Renal cortical epithelial cell (primary cell): ENCODE data around the gene MAP2K4. TPM values are rescaled to one million over a fixed set of nuclear protein-coding genes. Genes with fewer than 3 reads are reported as not detected.

Experiments used
- DNase-seq: peaks from one replicate; pipeline ENCODE4 v3.0.0-alpha.2; 2011; ENCODE audit warnings: low read depth
- total RNA-seq: library from RNA; depleted of rRNA; stranded (reverse); fragments of >200 nt; gene quantifications from 2 replicates; pipeline ENCODE4 v1.2.3, GENCODE V29; 2014

The MAP2K4 gene
- total RNA-seq, 1 donor from 2014 or later = 46.7 TPM

DNA sequence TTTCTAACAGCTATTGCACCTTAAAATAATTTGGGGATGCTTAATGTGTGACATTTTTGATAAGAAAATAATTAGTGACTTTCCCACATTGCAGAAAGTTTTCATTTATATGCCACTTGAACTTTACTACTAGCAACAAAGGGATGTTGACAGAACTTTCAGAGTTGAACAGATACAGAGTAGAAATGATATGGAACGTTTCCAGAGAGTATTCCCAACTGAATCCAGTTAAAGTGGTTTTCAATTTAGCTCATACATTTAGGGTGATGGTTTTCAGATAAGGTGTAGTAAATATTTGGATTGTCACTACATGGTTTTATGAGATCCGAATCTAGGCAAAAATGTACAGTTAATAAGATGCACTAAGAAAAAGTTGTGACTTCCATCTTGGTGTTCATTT is 17.3 kb downstream of the MAP2K4 start:
- DNase-seq = no peak

GRCh38 chr17:12040478-12040877 is 19.8 kb downstream of the MAP2K4 start:
- DNase-seq = peak; percentile 38

GRCh38 chr17:12041312-12041711 is 20.6 kb downstream of the MAP2K4 start:
- peak; percentile 74 for DNase-seq

GRCh38 chr17:12043702-12044101 is 23.0 kb downstream of the MAP2K4 start:
- no peak for DNase-seq

DNA sequence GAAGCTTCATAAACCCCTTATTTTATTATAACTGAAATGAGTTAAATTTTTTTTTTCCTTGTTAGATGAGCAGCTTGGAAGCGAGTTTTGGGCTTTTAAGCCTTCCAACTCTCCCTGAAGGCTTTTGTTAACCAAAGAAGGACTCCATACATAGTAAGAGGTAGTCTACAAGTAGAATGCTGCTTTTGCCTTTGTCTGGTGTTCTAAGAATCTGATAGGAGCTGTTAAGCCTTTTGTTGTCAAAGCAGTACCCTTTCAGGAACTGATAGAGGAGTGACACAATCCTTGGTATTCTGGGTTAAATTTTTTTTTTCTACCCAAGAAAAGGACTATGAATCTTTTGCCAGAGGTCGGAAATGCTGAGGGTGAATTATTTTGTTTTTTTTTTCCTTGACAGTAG is 26.1 kb downstream of the MAP2K4 start:
- no peak for DNase-seq

DNA sequence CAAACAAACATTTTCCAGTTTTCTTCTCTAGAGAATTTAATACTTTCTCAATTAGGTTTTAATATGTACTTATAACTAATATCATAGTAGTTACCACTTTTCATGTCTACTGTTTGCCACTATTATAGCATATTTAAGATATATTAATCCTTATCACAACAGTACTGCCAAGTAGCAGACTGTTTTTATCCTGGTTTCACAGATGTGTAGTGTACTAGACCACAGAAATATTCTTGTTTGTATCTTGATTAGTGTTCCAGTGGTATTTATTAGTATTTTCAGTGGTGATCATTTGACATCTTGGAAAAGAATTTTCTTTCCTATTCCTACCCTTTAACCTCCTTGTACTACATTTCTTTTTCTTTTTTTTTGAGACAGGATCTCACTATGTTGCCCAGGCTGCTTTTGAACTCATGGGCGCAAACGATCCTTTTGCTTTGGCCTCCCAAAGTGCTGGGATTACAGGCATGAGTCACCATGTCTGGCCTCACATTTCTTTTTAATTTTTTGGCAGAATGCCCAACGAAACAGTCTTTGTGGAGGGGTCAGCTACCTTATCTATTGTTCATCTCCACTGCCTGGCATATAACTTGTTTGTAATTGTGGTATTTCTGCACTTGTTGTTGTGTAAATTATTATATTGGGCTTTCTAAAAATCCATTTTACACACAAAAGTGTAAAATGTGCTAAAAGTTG is 27.2 kb downstream of the MAP2K4 start:
- no peak for DNase-seq

- no peak for DNase-seq
These were observed 28.3 kb downstream of the MAP2K4 start for GRCh38 chr17:12048843-12049473.

DNA sequence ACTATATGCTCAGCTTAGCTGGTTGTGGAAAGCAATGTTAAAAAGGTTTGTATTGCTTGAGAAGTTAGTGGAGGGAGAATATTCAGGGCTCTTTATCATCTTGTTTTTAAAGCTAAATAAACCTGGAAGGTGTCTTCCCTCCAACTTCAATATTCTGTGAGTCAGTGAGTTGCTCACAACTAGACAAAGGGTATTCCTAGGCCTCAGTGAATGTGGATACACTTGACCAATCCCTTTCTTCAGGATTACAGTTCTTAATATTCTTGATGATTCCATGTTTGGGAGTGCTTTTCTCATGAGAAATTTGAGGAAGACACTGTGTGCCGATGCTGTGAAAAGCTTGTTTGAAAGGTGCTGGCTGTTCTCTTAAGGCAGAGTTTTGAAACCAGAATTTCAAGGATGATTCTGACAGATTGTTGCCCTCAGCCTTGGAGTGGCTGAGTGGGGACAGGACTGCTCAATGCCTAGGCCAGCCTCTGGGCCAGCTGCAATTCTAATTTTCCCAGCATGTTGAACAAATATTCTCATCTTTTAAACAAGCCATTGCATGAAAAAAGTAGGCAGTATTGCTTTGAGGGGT is 30.1 kb downstream of the MAP2K4 start:
- DNase-seq = peak; percentile 71

DNA sequence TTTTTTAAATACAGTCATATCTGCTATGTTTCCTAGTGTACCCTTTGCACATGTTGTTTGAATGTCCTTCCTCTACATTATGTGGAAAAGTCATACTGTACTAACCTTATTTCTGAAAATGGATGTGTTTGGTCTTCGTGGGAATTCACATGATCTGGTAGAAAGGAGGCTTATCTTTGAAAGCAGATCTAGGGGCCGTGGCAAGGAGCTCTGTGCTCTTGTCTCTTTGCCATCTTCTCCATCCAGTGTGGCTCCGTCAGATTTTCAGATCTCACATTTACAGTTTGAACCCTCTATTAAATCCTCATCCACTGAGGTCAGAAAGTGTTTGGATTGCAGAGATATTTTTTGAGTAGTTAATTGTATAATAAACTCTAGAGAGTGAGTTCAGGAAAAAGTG is 32.9 kb downstream of the MAP2K4 start:
- DNase-seq = no peak

- no peak for DNase-seq
These were observed 35.2 kb downstream of the MAP2K4 start for GRCh38 chr17:12055889-12056288.

- no peak for DNase-seq
These were observed 36.8 kb downstream of the MAP2K4 start for GRCh38 chr17:12057520-12057919.

- no peak for DNase-seq
These were observed 37.9 kb downstream of the MAP2K4 start for GRCh38 chr17:12058535-12058934.

GRCh38 chr17:12062249-12062648 is 41.6 kb downstream of the MAP2K4 start:
- no peak for DNase-seq

- DNase-seq = no peak
These were observed 43.7 kb downstream of the MAP2K4 start for GRCh38 chr17:12064395-12064794.

DNA sequence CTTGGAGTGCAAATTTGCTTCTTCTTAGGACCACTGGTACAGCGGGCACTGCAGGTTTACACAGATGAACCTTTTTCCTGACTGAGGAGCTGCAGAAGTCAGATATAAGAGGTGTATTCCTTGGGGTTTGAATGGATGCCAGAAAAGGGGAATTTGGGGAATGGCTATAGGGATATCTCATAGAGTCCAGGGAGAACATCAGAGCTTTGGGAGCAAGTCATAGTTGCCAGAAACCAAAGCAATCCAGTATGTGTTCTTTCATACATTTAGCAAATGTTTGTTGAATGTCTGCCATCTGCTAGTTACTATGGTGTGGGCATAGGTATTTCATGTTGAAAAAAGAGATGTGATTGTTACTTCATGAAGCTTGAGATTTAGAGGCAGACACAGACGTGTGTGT is 46.8 kb downstream of the MAP2K4 start:
- no peak for DNase-seq

DNA sequence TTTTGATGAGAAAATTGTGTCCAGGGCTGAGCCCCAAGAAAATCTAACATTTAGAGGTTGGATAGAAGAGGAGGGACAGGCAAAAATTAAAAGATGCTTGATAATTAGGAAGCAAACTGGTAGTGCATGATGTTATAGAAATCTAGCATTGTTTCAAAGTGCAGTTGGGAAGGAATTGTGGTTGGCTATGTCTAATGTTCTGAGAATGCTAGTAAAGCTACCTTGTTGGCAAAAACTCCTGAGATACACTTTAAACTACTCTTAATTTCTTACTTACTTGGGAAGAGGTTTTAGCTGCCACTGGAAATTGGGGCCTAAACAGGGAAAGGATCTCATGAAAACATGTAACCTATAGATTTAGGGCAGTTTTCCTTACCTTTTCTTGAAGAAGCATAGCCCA is 48.3 kb downstream of the MAP2K4 start:
- DNase-seq = no peak

DNA sequence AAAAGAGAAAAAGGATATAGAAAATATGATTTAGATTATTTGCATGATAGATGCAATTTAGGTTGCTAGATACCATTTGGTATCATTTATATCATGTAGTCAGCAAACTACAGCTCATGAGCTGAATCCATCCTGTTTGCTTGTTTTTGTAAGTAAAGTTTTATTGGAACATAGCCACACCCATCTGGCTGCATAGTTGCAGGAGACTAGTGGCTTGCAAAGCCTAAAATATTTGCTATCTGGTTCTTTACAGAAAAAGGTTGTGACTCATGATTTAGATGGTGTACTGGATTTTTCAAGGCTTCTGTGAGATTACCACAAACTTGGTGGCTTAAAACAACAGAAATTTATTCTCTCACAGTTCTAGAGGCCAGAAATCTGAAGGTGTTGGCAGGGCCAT is 49.9 kb downstream of the MAP2K4 start:
- DNase-seq = peak; percentile 52

DNA sequence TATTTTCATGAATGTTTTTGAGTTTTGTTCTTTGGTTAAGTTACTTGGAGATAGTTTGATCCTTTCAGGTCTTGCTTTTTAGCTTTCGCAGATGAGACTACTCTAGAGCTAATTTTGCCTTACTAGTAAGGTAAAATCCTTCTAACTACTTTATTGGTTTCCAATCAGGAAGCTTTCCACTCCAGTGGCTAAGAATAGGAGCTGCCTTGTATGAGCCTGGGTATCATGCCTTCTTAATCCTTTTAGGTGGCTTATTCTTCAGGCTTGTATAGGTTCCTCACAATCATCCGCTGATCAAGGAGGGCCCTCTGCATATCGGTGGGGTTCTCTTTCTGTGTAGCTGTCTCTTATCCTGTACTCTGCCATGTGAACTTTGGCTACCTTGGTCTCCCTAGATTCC is 53.7 kb downstream of the MAP2K4 start:
- no peak for DNase-seq

DNA sequence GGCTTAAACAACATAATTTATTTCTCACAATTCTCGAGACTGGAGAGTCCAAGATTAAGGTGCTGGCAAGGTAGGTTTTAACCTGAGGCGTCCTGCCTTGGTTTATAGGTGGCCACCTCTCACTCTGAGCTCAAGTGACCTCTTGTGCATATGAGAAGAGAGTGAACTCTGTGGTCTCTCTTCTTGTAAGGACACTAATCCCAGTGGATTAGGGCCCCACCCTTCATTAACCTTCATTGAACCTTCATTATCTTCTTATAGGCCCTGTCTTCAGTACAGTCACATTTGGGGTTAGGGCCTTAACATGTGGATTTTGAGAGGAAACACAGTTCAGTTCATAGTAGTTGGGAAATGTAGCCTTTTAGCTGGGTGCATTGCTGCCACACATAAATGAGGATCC is 57.1 kb downstream of the MAP2K4 start:
- no peak for DNase-seq

DNA sequence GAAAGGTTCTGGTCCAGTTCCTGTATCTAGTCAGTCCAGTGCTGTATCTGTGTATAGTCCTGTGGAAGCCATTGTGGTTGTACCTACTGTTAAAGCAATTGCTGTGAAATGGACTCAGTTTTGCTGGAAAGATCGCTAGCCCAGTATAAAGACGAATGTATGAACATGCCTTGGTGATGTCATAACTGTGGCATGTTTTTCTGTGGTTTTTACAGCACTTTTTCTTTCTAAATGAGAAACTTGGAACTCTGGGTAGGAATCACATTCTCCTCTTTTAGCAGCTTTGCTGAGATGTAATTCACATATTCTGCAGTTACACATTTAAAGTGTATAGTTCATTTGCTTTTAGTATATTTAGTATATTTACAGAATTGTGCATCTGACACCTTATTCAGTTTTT is 58.1 kb downstream of the MAP2K4 start:
- DNase-seq = peak; percentile 67

- no peak for DNase-seq
These were observed 61.0 kb downstream of the MAP2K4 start for GRCh38 chr17:12081720-12082119.

DNA sequence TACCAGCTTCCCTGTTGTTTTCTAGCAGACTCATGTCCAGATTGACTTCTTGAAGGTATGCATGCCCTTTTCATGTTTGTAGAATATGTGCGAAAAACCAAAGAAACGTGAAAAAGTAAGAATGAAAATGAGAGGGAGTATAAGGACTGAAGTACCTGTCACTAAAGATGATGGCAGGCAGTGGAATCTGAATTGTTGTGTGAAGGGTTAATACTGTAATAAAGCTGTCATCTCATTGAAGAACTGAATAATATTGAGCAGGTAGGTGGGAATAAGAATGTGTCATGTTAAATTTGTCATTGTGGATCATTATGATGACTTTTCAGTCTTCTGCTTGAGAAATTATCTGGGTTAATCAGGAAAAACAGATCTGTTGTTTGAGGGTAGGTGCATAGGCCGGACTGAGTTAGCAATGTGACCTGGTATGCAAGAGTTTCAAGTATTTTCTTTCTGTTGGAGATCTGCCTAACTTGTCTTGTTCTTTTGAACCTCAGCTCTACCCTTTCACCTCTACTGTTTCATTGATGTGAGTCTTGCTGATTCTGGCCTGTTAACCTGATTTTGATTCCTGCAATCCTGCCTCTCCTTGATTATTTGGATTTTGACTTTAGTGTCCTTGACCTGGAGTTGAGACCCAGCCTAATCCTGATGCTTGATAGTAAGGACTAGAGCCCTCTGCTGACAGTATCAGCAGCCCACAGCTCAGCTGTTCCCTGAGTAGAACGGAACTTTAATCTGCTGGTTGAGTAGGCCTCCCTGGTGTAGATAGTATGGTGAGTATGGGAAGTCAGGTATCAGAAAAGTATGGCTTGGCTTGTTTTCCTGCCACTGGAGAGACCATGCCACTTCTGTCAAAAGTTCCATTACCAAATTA is 64.6 kb downstream of the MAP2K4 start:
- DNase-seq = no peak
